ENCODE measurements around the gene SH2D1B.

Gene SH2D1B

GRCh38 chr1:162380061-162380846 is 31.7 kb downstream of the SH2D1B start:
- DNase-seq, result no peak

GRCh38 chr1:162376691-162377090 is 35.2 kb downstream of the SH2D1B start, which contains the start of gene SPATA46:
TSS of gene SPATA46 (minus strand) at chr1:162376854. CDS start at chr1:162376790, 64 bp downstream.
- no peak for DNase-seq

- no peak for DNase-seq
Observed at GRCh38 chr1:162375463-162375862, 36.5 kb downstream of the SH2D1B start.

DNA sequence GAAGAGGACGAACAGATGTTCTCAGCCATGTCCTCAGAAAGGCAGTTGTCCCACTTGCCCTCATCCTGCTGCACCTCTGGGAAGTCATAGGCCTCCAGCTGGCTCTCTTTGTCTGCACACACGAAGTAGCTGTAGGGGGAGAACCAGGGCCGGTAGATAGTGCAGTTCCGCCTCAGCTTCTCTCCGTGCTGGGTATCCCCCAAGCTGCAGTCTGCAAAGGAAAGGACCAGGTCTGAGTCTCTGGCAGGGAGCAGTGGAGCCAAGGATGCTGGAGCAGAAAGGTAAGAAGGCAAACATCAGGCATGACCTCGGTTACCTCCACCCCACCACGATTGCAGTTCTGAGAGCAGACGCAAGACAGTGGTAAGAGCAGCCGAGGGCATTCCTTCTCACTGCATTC is 37.5 kb downstream of the SH2D1B start:
- no peak for DNase-seq

DNA sequence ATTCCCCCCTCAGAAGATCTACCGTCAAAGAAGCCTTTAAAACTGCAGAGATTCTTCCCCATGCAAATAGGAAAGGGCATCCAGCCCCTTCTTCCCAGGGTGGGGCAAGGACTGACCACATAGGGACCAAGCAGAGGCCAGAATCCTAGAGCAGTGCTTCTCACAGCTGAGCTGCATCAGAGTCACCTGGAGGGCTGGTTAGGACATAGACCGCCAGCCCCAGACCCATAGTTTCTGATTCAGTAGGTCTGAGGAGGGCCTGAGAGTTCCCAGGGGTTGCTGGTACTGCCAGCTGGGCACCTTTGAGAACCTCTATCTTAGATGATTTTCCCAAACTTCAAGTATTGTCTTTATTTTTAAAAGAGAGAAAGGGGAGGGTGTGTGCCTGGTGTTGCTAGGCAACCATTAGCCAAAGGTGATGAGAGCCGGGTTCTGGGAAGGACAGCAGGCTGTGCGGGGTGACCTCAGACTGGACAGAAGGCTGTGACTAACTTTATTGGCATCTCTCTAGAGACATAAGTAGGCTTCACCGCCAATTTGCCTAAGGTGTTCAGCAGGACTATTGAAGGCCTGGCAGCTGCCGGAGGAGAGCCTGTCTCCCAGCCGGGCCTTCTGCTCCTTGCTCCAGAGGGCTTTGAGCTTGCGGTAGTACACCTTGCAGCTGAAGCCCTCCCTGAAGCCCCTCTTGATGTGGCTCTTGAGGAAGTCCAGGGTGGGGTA is 38.2 kb downstream of the SH2D1B start:
- DNase-seq, result no peak

GRCh38 chr1:162373072-162373427 is 38.9 kb downstream of the SH2D1B start:
- DNase-seq, result no peak

GRCh38 chr1:162372159-162373071 is 39.5 kb downstream of the SH2D1B start:
- no peak for DNase-seq

DNA sequence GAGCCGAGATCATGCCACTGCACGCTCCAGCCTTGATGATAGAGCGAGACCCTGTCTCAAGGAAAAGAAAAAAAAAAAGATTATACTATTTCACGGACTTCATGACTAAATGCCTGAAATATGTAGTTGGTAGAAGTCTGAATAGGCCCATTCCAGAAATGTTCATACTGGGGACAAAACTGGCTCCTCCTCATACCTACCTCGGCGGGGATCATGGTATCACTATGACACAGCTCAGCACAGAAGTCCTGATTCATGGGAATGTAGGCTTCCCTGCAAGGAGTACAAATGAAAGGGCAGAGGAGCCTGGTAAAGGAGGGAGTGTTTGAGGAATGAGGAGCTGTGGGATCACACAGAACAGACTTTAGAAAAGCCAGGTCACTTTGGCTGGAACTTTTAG is 40.3 kb downstream of the SH2D1B start:
- no peak for DNase-seq

DNA sequence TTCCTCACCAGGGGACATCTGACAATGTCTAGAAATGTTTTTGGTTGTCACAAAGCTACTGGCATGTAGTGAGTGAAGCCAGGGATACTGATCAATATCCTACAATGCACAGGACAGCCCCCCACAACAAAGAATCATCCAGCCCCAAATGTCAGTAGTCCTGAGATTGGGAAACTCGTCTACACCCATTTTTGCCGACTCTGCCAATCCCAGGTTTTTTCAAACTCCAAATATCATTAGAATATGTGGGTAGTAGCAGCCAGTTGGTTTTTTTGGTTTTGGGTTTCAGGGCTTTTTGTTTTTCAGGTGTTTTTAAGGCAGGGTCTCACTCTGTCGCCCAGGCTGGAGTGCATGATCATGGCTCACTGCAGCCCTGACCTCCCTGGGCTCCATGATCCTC is 41.2 kb downstream of the SH2D1B start:
- DNase-seq, result no peak

GRCh38 chr1:162370161-162370560 is 41.8 kb downstream of the SH2D1B start:
- DNase-seq, result no peak

- DNase-seq, result no peak
Observed at GRCh38 chr1:162369571-162369970, 42.4 kb downstream of the SH2D1B start.

DNA sequence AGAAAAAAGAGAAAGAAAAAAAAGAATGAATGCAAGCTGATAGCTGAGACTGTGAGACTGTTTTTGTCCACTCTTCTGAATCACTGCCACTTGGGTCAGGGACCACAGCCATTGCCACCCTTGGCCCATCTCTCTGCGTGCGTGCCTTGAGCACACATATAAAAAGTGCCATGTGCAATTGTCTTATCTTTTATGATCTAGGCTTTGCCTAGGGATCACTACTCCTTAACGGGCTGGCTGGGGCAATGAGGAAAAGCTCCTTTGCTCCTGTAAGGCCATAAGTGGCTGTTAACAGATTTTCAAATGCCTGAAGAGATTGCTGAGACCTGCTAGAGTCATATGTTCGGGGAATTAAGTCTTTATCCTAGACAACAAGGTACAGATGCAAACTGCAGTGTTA is 43.5 kb downstream of the SH2D1B start:
- DNase-seq, result no peak

DNA sequence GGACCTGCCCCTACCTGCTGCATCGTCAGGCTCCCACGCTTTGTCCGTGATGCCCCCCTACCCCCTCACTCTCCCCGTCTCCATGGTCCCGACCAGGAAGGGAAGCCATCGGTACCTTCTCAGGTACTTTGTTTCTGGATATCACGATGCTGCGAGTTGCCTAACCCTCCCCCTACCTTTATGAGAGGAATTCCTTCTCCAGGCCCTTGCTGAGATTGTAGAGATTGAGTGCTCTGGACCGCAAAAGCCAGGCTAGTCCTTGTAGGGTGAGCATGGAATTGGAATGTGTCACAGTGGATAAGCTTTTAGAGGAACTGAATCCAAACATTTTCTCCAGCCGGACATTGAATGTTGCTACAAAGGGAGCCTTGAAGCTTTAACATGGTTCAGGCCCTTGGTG is 44.2 kb downstream of the SH2D1B start:
- no peak for DNase-seq

GRCh38 chr1:162367073-162367472 is 44.9 kb downstream of the SH2D1B start:
- DNase-seq, result no peak

DNA sequence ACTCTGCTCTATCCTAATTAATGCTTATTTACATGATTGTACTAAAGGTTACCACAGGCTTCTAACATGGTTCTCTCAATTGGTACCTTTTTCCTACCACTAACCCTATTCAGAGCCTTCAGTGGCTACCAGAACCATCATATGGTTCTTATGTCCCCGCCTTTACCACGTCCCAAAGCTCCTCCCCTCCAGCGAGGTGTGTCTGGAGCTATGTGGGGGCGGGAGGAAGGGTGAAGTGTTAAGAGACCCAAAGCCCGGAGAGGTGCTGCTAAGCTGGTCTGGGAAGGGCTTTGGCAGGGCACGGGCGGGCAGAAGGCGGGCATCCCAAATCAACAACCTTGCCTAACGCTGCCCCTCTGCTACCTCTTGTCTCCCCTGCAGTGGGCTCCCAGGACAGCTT is 45.3 kb downstream of the SH2D1B start:
- DNase-seq, result no peak

DNA sequence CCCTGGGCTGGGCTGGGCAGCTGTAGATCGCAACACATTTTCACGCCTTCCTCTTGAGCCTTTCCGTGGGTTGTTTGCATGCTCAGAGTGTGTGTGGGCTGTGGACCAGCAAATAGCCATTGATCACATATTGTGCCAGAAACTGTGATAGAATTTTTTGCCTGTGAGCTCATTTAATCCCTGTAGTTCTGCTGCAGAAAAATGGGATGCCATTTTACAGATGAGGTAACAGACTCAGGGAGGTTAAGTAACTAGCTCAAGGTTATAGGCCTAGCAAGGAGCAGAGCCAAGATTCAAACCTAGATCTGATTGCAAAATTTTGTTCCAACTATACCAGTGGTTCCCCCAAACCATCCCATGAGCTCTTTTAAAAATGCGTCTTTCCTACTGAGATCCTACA is 45.8 kb downstream of the SH2D1B start:
- DNase-seq, result no peak

- DNase-seq, result no peak
Observed at GRCh38 chr1:162365284-162366020, 46.5 kb downstream of the SH2D1B start.

DNA sequence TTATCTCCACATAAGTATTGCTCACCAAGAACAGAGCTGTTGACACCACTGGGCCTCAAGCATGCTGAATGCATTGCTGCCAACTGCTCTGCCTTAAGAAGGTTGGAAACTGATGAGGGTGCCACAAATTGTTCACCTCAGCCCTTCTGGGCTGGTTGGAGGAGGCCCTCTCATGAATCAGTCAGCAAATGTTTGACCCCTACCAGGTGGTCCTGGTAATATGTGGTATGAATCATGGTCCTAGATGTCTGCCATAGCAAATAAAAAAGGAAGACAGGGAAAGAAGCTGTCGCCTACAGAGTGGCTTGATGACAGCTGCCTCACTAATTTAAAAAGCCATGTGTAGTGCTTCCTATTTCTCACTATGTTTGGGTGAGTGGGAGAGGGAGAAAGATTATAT is 47.4 kb downstream of the SH2D1B start:
- DNase-seq, result no peak

GRCh38 chr1:162363823-162364222 is 48.1 kb downstream of the SH2D1B start:
- DNase-seq, result no peak

DNA sequence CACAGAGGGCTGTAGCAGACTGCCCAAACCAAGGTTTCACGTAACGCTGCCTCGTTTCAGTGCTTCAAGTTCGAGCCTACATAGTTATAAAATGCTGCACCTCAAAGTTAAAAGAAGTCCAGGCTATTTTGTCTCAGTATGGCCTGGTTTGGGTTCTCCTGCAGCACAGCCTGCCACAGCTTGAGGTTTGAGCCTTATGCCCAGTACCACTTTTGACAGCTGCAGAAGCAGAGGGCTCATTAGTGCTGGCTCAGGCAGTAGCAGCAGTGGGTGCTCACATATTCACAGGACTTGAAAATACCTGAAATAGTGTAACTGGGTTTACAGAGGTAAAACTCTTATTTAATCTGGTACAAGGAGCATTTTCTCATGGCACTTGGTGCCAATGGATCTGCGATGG is 50.6 kb downstream of the SH2D1B start:
- DNase-seq, result no peak

GRCh38 chr1:162360874-162361260 is 51.1 kb downstream of the SH2D1B start:
- DNase-seq, result no peak

DNA sequence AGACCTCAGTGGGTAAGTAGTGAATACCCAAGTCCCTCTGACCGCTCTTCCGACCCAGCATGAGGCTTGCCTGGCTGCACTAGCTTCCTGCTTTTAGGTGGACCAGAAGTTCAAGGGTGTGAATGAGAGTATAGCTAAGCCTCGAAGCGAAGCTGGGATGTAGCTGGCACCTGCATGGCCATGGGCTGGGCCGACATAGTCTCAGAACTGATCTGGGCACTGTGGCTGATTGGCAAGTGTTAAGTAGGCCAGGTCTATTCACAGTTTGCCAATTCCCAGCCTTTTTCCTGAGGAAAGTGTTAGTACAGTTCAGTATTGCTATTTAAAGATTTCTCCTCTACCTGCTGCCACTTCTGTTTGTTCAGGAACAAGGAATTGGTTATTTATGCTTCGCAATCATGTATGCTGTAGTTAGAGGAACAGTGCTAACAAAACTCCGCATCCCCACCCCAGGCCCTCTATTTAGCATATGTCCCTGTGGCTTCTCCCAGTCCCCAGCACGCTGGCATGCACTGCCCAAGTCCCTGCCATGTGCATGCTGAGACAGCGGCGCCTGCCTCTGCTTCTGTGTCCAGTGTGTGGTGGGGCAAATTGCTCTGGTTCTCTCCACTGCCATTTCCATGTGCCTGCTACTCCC is 51.6 kb downstream of the SH2D1B start:
- DNase-seq, result no peak
